Right renal pelvis (tissue), 4 donors: ENCODE measurements around the gene SSPN. TPM values are rescaled to one million over a fixed set of nuclear protein-coding genes. Genes with fewer than 3 reads are reported as not detected.

Experiments
- DNase-seq, 4 donors: peaks; one replicate each; pipeline ENCODE4 v3.0.0-alpha.2; 2013; ENCODE audit warnings: low read depth in 4 of 4, low spot score in 3 of 4, missing footprints in 1 of 4
- polyA plus RNA-seq, 4 donors: library from polyadenylated mRNA; unstranded; fragments of 120-200 nt; gene quantifications; one replicate each; pipeline ENCODE4 v1.2.1, GENCODE V29; 2013; ENCODE audit not compliant: insufficient read length in 4 of 4

The SSPN gene
- polyA plus RNA-seq, 4 donors: 12.9 to 16.9 (median 15.8) TPM

- no peak for DNase-seq
These were observed 9.6 kb upstream of the SSPN start for GRCh38 chr12:26185532-26186320.

DNA sequence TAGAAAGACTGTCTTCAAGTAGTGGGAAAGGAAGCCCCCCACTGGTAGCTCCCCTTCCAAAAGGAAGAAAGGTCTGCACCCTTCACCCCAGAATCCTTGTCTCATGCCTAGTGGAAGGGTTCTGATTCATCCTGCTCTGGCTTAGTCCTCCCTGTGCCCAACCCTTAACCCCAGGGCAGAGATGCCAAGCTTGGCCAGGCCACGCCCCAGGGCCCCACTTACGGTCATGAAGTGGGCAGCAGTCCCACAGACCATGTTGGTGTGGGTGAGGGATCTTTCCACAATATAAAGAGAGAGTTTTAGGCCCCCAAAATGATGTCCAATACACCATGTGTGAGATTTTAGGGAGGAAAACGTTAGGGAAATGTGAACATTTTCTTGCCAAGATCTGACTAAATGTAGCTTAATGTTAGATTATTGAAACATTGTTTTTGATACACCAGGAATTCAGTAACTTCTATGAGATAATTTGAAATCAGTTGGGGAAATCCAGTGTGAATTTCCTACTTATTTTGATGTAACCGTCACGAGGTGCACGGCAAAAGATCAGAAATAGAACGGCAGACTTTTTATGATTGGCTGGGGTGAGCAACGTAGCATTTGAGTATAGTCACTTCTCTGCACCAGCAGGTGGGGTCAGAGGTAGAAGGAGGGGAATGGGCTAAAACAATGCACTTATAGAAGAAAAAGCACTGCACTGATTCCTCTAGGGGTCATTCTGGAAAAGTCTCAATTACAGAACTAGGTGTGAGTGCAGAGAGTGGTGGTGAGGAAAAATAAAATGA is 8.2 kb upstream of the SSPN start:
- DNase-seq: no peak

DNA sequence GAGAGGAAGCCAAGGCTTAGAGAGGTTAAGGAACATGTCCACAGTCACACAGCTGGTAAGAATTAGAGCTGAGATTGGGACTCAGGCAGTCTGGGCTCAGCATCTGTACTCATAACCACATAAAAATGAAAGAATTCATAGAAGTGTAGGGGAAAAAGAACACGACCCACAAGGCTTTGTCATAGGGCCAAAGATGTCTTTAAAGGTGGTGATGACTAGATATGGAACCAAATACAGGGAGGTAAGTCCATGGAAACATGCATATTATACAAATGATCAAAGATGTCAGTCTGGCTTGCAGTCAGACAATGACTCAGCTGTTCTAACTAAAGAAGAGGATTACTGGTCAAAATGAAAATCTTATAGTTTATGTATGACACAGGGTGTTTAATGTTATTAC is 7.2 kb upstream of the SSPN start:
- DNase-seq: no peak

DNA sequence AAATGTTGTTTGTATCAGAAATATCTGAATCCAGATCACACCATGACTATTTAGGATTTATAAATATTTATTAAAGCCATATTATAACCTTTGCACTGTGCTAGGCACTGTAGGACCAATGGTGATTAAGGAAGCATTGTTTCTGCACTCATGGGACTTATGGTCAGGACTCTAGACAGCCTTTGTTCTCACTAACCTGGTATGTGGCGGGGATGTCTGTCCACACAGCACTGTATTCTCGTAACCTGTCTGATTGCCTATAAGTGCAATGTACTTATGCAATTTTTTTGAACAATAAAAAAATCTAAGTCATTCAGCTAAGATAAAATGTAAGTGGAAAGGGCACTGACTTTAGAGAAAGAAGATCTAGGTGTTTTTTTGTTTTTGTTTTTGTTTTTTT is 6.7 kb upstream of the SSPN start:
- no peak for DNase-seq

- DNase-seq: no peak
These were observed 3.2 kb upstream of the SSPN start for GRCh38 chr12:26192142-26192541.

DNA sequence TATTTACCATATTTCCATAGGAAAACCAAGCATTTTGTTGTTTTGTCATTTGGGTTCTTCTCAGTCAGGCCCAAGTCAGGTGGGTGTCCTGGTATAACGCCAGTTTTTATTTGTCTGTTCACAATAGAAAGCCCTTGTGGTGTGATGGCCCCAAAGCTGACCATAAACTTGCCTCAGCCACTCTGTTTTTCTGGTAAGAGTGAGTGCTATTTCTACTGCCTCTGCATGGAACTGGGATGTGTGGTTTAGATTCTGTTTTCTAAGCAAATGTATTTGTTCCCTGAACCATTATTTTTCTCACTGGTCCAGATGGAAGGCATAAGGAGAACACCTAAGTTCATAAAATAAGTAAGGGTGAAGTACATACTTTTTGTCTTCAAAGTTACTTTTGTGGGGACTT is 1.8 kb upstream of the SSPN start:
- DNase-seq: no peak

DNA sequence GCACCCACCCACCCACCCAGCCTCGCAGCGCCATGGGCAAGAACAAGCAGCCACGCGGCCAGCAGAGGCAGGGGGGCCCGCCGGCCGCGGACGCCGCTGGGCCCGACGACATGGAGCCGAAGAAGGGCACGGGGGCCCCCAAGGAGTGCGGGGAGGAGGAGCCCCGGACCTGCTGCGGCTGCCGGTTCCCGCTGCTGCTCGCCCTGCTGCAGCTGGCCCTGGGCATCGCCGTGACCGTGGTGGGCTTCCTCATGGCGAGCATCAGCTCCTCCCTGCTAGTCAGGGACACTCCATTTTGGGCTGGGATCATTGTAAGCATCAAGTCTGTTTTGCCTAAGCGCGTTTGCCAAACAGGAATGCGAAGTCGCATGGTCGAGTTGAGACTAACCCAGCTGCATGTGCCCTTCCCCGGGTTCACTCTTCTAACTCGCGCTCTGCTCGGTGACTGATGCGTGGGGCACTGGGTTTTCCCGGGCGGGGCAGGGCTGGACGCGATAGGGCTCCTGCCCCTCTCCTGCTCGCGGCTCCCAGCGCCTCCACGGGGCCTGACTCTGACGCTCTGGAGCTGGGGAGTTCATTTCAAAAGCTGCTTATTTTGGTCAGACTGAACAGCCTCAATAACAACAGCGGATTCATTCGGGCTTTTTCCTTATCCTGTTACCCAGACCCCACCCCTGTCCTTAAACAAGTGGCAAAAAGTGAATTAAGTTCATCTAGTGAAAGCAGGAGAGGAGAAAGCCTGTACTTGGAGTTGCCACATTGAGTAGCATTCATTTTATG is 458 bp downstream of the SSPN start:
- peak in 3 of 4 donors; percentile 22 to 59 (median 44) for DNase-seq

DNA sequence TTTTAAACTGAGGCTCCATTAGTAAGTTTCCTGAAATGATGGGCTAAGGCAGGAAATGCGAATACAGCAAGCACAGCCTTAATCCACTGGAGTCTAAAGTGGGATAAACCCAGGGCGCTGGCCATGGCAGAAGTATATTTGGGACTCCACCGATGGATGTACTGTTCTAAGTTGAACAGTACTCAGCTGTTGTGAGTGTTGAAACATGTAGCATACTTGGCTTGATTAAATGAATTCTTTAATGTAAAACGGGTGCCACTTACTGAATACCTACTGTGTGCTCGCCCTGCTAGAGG is 996 bp downstream of the SSPN start:
- no peak for DNase-seq

- no peak for DNase-seq
These were observed 2.5 kb downstream of the SSPN start for GRCh38 chr12:26197832-26198231.

GRCh38 chr12:26198742-26199141 is 3.4 kb downstream of the SSPN start:
- DNase-seq: no peak

GRCh38 chr12:26203167-26203780 is 7.9 kb downstream of the SSPN start:
- DNase-seq: no peak

DNA sequence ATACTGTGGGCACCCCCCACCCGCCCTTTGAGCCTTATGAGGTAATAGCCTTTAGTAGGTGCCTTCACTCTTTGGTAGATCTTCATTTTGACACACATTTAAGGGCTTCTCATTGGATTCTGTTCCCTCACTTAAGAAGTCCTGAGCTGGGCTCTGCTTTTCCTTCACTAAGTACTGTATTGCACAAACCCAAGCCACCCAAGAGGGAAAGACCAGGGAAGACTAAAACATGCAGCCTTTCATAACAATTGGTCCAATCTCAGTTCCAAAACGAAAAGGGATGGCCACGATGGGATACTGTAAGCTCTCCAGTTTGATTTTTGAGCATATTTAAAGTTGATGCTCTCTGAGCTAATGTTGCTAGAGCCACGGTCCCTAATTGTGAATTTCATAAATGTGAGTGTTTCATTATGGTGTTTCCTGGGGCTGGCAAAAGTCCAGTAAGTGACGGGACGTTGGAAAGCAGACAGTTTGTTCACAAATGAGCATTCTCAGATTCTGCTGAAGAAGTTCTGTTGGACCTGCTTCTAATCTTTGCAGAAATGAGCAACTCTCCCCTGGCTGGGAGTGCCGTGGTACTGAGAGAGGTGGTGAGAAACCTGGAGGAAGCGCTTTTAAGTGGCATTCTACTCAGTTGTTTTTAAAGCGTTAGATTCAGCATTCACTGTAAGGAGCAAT is 9.4 kb downstream of the SSPN start:
- DNase-seq: peak in 1 of 4 donors; percentile 28

DNA sequence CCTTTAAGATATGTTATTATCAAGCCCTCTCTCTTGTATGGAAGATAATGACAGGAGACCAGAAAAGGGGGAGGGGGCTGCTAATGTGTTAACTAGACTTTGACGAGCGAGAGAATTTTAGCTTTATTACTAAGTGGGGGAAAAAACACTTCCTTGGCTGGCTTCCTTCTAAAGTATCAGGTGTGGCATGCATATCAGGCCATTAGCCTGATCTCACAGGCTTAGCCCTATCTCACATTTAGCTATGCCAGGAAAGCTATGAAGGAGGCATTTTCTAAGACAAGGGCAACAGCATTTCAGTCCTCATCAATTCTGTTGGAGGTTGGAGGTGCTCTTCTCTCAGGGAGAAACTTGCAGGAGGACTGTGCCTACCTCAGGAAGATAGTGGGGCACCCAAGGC is 9.9 kb downstream of the SSPN start:
- DNase-seq: no peak

- no peak for DNase-seq
These were observed 10.6 kb downstream of the SSPN start for GRCh38 chr12:26205941-26206340.

- no peak for DNase-seq
These were observed 16.0 kb downstream of the SSPN start for GRCh38 chr12:26211331-26211730.

DNA sequence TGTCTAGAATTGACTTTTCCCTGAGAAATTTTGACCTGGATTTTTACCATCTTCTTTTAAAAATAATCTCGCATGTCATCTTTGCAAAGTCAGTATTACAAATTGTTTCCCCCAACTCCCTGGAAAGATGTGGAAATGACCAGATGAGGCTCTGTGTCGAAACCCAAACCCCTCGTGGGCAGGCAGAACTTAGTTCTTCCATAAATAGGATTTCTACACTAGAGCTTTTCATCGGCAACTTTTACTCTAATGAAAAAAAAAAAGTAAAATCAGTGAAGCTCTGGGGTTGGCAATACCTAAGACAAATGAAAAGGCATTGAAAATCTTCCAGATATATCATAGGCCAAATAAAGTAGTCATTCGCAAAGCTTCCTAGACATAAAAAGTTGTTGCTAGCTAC is 17.0 kb downstream of the SSPN start:
- DNase-seq: no peak

- DNase-seq: no peak
These were observed 17.6 kb downstream of the SSPN start for GRCh38 chr12:26212988-26213387.

DNA sequence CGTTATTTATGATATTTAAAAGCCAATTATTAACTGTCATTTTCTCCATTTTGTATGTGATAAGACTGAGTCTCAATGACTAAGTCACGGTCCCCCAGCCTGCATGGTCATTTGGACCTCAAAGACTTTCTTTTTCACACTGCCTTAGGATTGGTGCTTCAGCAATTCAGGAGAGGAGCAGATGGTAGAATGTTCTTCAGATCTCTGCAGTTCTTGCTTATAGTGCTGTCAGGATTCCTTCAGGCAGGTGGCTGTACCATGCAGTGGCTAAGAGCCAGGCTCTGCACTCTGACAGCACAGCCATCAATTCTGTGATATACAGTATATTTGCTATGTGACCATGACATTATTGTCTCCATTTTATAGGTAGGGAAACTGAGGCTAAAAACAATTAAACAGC is 18.7 kb downstream of the SSPN start:
- no peak for DNase-seq

GRCh38 chr12:26219736-26220135 is 24.4 kb downstream of the SSPN start:
- no peak for DNase-seq

DNA sequence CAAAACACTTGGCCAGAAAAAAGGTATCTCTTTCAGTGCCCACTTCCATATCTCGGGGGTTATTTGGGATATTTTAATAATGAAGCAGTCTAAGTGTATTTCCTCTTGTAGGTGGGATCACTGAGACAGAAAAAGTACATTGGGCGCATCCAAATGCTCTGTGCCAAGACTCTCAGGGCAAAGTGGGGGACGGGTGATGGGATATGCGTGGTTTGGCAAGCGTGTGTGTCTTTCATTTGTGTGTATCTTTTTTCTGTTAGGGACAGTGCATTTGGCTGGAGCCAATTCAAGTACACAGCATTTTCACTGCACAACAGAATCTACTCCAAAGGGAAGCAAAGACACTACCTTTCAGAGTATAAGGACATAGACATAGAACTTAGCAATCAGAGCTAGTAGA is 29.3 kb downstream of the SSPN start:
- DNase-seq: no peak

DNA sequence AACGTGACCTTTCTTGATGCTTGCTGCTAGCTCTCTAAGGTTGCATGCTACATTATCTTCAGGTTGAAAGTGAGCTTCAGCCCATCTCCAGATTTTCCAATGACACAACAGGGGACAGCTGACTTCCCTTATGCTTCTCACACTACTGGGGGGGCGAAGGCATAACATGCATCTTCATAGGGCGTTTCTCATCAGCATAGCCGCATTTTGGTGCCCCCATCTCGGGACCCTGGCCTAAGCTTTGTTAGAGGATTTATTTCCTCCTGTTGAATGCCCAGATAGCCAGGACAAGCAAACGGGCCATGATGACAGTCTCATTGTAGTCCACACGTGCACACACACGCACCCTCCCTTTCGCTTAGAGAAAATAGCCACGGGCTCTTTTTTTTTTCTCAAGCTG is 30.7 kb downstream of the SSPN start:
- DNase-seq: no peak
